Stimulated activated effector memory CD8-positive, alpha-beta T cell treated with anti-CD3 and anti-CD28 coated beads, Interleukin-12 subunit alpha, Interleukin-12 subunit beta, amount 100 ng/mL, for 72 hours (primary cell): Measurements from ENCODE around the gene ANGPT4.
"Not testable (repeated sequence)": the region's sequence is repeated elsewhere in the genome, so short reads cannot be mapped to it uniquely, and the experiment has no call there.

Experiments
- ATAC-seq: fragments of 150-1000 bp; cut with Tn5 transposase; 2 replicates; pipeline ENCODE4 v1.10.0; 2021
- DNase-seq, 2 donors: peaks; one replicate each; pipeline ENCODE4 v3.0.0; 2021 to 2022; ENCODE audit warnings: low spot score in 2 of 2
- H3K27ac Mint-ChIP-seq: one replicate; pipeline ENCODE4 v1.8.0; 2022; ENCODE audit warnings: mild to moderate bottlenecking, mixed read lengths
- H3K36me3 Mint-ChIP-seq: one replicate; pipeline ENCODE4 v1.8.0; 2022; ENCODE audit warnings: mild to moderate bottlenecking, mixed read lengths
- H3K4me1 Mint-ChIP-seq: one replicate; pipeline ENCODE4 v1.8.0; 2022; ENCODE audit warnings: mixed read lengths
- H3K4me3 Mint-ChIP-seq: one replicate; pipeline ENCODE4 v1.8.0; 2022; ENCODE audit warnings: mild to moderate bottlenecking, mixed read lengths
- H3K9me3 Mint-ChIP-seq: one replicate; pipeline ENCODE4 v1.8.0; 2022; ENCODE audit warnings: mixed read lengths

Gene ANGPT4

GRCh38 chr20:855466-856360 is 60.4 kb downstream of the ANGPT4 start:
- no peak for ATAC-seq
- H3K4me3 Mint-ChIP-seq: peak overlapping the region; percentile 41
- H3K27ac Mint-ChIP-seq: peak overlapping the region; percentile 24
- H3K9me3 Mint-ChIP-seq: peaks cover 3% of the 10 kb centered on the region
- H3K4me1 Mint-ChIP-seq: peaks cover 87% of the 10 kb centered on the region
- DNase-seq: no peak
- H3K36me3 Mint-ChIP-seq: peaks cover 5% of the 10 kb centered on the region

DNA sequence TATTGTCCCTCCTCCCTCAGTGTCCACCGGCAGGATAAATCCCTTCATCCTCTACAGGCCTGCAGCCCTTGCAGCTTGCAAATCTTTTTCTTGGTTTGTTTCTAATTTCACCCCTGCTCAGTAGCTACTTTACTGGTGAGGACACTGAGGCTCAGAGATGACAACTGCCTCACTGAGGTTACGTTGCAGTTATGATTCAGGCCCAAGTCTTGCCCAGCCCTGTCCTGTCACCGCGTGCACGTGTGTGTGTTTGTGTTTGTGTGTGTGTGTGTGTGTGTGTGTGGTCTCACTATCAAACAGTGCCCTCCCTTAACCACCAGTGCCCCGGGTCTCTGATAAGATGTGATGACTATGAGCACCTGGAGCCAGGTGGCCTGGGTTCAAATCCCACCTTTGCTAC is 61.5 kb downstream of the ANGPT4 start:
- DNase-seq: no peak
- H3K4me1 Mint-ChIP-seq: peaks cover 81% of the 10 kb centered on the region
- peaks cover 3% of the 10 kb centered on the region for H3K9me3 Mint-ChIP-seq
- no peak overlapping the region for H3K27ac Mint-ChIP-seq
- H3K36me3 Mint-ChIP-seq: peaks cover 5% of the 10 kb centered on the region
- H3K4me3 Mint-ChIP-seq: no peak overlapping the region
- no peak for ATAC-seq

DNA sequence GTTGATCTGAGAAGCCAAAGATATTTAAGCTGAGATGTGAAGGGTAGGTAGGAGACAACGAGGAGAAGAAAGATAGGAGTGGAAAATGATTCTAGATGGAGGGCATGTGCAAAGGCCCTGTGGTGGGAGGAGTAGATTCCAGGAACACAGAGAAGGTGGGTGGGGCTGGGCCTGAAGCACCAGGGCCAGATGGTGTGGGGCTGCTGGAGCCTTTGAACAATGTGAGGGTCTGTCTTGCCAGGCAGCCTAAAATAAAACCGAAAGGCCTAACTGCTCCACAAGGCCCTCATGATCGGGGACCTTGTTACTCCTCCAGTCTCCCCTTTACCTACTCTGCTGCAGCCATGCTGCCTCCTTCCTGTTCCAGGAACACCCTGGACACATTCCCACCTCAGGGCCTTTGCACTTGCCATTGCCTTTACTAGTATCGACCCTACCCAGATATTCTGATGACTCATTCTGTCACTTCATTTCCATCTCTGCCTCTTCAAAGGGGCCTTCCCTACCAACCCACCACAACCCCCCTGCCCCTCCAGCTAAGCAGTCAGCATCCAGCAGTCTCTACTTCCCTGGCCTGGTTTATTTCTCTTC is 62.6 kb downstream of the ANGPT4 start:
- peaks cover 3% of the 10 kb centered on the region for H3K9me3 Mint-ChIP-seq
- peak; percentile 16 for ATAC-seq
- H3K4me1 Mint-ChIP-seq: peaks cover 70% of the 10 kb centered on the region
- H3K4me3 Mint-ChIP-seq: no peak overlapping the region
- H3K36me3 Mint-ChIP-seq: peaks cover 5% of the 10 kb centered on the region
- DNase-seq: no peak
- H3K27ac Mint-ChIP-seq: peak overlapping the region; percentile 60

GRCh38 chr20:848731-849130 is 67.4 kb downstream of the ANGPT4 start:
- not testable (repeated sequence) for H3K27ac Mint-ChIP-seq, H3K4me3 Mint-ChIP-seq, H3K9me3 Mint-ChIP-seq, ATAC-seq, DNase-seq
- Mint-ChIP-seq H3K4me1 (peaks cover 70% of the 10 kb centered on the region), H3K36me3 (peaks cover 16% of the 10 kb centered on the region)

DNA sequence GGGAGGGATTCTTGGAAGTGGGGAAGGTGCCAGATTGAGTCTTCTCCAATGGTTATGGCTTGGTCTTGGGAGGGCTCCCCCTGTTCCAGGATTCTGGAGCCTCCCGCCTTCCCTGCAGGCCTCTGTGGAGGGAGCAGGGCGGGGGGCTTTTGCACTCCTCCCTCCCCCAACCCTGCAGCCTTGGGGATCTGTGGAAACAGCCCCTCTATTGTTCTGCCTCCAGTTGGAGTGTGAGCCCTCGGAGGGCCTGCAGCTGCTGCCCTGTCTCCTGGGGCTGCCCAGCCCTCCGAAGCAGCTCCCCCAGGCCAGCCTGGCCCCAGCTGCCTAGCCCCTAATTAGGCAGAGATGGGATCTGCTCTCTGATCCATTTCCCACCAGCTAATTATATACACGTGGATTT is 67.9 kb downstream of the ANGPT4 start:
- Mint-ChIP-seq H3K4me3 (no peak overlapping the region), H3K27ac (peak overlapping the region; percentile 93), H3K36me3 (peaks cover 15% of the 10 kb centered on the region), H3K4me1 (peaks cover 67% of the 10 kb centered on the region), H3K9me3 (peaks cover 1% of the 10 kb centered on the region)
- no peak for DNase-seq
- ATAC-seq: no peak

DNA sequence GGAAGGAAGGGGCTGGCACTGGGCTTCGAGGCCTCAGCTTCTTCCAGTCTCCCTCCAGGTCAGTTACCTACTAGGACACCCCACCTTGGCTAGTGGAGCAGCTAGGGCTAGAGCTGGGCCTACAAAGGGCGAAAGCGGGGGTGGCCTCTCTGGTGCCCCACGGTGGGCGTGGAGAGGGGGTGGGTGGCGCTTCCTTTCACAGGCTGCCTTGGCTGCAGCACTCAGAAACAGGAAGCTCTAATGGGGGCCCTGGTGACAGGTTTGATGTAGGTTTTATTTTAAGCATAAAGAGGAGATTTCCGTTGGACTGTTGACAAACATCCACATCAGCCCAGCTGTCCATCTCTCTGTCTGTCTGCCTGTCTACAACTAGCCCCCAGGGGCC is 69.2 kb downstream of the ANGPT4 start:
- peaks cover 64% of the 10 kb centered on the region for H3K4me1 Mint-ChIP-seq
- peak overlapping the region; percentile 85 for H3K4me3 Mint-ChIP-seq
- DNase-seq: peak; percentile 21 to 71
- peak; percentile 53 for ATAC-seq
- H3K36me3 Mint-ChIP-seq: peaks cover 15% of the 10 kb centered on the region
- H3K9me3 Mint-ChIP-seq: no peaks in the 10 kb centered on the region
- peak overlapping the region; percentile 93 for H3K27ac Mint-ChIP-seq

GRCh38 chr20:845941-846893 is 69.9 kb downstream of the ANGPT4 start:
- H3K9me3 Mint-ChIP-seq: no peaks in the 10 kb centered on the region
- DNase-seq (no peak), ATAC-seq (peak; percentile 2)
- H3K4me1 Mint-ChIP-seq: peaks cover 57% of the 10 kb centered on the region
- H3K4me3 Mint-ChIP-seq: peak overlapping the region; percentile 85
- peaks cover 15% of the 10 kb centered on the region for H3K36me3 Mint-ChIP-seq
- H3K27ac Mint-ChIP-seq: peak overlapping the region; percentile 93

DNA sequence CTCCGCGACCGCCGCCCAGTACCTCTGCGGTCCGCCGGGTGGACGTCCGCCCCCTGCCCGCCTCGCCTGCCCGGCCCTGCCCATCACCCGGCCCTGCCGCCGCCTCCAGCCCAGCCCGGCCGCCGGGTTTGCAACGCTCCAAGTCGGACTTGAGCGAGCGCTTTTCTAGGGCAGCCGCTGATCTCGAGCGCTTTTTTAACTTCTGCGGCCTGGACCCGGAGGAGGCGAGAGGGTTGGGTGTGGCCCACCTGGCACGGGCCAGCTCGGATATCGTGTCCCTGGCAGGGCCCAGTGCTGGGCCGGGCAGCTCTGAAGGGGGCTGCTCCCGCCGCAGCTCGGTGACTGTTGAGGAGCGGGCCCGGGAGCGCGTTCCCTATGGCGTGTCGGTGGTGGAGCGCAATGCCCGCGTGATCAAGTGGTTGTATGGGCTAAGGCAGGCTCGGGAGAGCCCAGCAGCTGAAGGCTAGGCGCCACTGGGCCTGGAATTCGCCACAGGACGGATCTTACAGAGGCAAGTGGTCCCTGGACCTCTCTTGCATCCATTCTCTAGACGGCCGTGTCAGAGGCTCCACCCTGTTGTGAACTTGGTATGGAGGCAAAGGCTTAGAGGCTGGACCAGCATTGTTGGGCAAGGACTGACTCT is 70.8 kb downstream of the ANGPT4 start:
- ATAC-seq (no peak), DNase-seq (no peak)
- Mint-ChIP-seq H3K4me3 (peak overlapping the region; percentile 85), H3K9me3 (no peaks in the 10 kb centered on the region), H3K36me3 (peaks cover 15% of the 10 kb centered on the region), H3K27ac (peak overlapping the region; percentile 93), H3K4me1 (peaks cover 48% of the 10 kb centered on the region)

DNA sequence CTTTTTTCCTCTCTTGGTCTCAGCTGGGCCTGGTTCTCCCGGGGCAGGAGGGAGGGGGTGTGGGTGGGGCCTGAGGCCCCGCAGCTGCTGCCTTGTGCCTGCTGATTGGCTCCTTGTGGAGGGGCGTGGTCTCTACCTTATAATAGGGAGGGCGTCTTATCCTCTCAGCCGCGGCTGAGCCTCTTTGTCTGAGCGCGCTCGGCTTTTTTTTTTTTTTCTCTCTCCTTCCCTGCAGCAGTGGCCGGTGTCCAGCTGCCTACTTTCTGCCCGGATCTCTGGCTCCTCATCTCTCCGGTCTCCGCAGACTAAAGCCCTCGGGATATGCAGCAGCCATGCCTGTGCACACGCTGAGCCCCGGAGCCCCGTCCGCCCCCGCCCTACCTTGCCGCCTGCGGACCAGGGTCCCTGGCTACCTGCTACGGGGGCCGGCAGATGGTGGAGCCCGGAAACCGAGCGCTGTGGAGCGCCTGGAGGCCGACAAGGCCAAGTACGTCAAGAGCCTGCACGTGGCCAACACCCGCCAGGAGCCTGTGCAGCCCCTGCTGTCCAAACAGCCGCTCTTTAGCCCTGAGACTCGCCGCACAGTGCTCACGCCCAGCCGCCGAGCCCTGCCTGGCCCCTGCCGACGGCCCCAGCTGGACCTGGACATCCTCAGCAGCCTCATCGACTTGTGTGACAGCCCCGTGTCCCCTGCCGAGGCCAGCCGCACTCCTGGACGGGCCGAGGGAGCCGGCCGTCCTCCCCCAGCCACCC is 71.5 kb downstream of the ANGPT4 start:
- Mint-ChIP-seq H3K4me3 (peak overlapping the region; percentile 85), H3K27ac (no peak overlapping the region), H3K4me1 (peaks cover 54% of the 10 kb centered on the region), H3K9me3 (no peaks in the 10 kb centered on the region), H3K36me3 (peaks cover 22% of the 10 kb centered on the region)
- ATAC-seq (peak; percentile 94), DNase-seq (peak; percentile 52 to 86)

GRCh38 chr20:843912-844311 is 72.2 kb downstream of the ANGPT4 start:
- Mint-ChIP-seq H3K36me3 (peaks cover 28% of the 10 kb centered on the region), H3K9me3 (no peaks in the 10 kb centered on the region), H3K4me1 (peaks cover 54% of the 10 kb centered on the region), H3K4me3 (peak overlapping the region; percentile 85), H3K27ac (no peak overlapping the region)
- DNase-seq (no peak), ATAC-seq (no peak)

GRCh38 chr20:842547-842940 is 73.6 kb downstream of the ANGPT4 start:
- peaks cover 58% of the 10 kb centered on the region for H3K4me1 Mint-ChIP-seq
- no peak overlapping the region for H3K4me3 Mint-ChIP-seq
- peaks cover 26% of the 10 kb centered on the region for H3K36me3 Mint-ChIP-seq
- H3K9me3 Mint-ChIP-seq: no peaks in the 10 kb centered on the region
- H3K27ac Mint-ChIP-seq: no peak overlapping the region
- no peak for ATAC-seq
- DNase-seq: no peak

GRCh38 chr20:841568-842546 is 74.3 kb downstream of the ANGPT4 start:
- ATAC-seq (no peak), DNase-seq (no peak)
- Mint-ChIP-seq H3K4me1 (peaks cover 58% of the 10 kb centered on the region), H3K27ac (no peak overlapping the region), H3K36me3 (peaks cover 21% of the 10 kb centered on the region), H3K4me3 (no peak overlapping the region), H3K9me3 (no peaks in the 10 kb centered on the region)

- H3K36me3 Mint-ChIP-seq: peaks cover 25% of the 10 kb centered on the region
- DNase-seq (no peak), ATAC-seq (no peak)
- H3K9me3 Mint-ChIP-seq: no peaks in the 10 kb centered on the region
- H3K27ac Mint-ChIP-seq: no peak overlapping the region
- peak overlapping the region; percentile 42 for H3K4me3 Mint-ChIP-seq
- peaks cover 58% of the 10 kb centered on the region for H3K4me1 Mint-ChIP-seq
These were observed 75.1 kb downstream of the ANGPT4 start for GRCh38 chr20:840858-841567.
